Kidney (tissue), 14 donors: ENCODE results near the gene UGT3A2. TPM values are rescaled to one million over a fixed set of nuclear protein-coding genes. Genes with fewer than 3 reads are reported as not detected.

Experiments used
- DNase-seq, 5 donors: peaks; one replicate each; pipeline ENCODE4 v3.0.0-alpha.2; 2013 to 2020
- FAIRE-seq: peaks from 2 replicates; lab custom pipeline; 2012; peaks lifted over from hg19 to GRCh38; lab: Jason Lieb, UNC
- H3K27ac ChIP-seq, 2 donors: one replicate each; pipeline ENCODE4 v1.7.0; 2013; ENCODE audit warnings: low read depth in 2 of 2, low read length in 2 of 2, inconsistent platforms in 1 of 2
- H3K27me3 ChIP-seq: one replicate; pipeline ENCODE4 v1.7.1; 2013; ENCODE audit warnings: low read length, inconsistent platforms; ENCODE audit not compliant: control insufficient read depth, insufficient read depth
- H3K36me3 ChIP-seq, 3 donors: one replicate each; pipeline versions ENCODE4 v1.7.0 to v1.7.1; 2013; ENCODE audit warnings: low read length in 3 of 3, control low read depth in 1 of 3, inconsistent platforms in 1 of 3; ENCODE audit not compliant: insufficient read depth in 3 of 3, control insufficient read depth in 2 of 3
- H3K4me1 ChIP-seq, 3 donors: one replicate each; pipeline versions ENCODE4 v1.7.0 to v1.7.1; 2013; ENCODE audit warnings: low read length in 3 of 3, inconsistent platforms in 1 of 3, low read depth in 1 of 3; ENCODE audit not compliant: control insufficient read depth in 2 of 3, insufficient read depth in 2 of 3
- H3K4me3 ChIP-seq, 3 donors: one replicate each; pipeline versions ENCODE4 v1.7.0 to v1.8.1; 2013; ENCODE audit warnings: low read length in 3 of 3, control low read depth in 1 of 3, inconsistent platforms in 1 of 3
- H3K9ac ChIP-seq, 3 donors: one replicate each; pipeline versions ENCODE4 v1.7.0 to v1.7.1; 2013; ENCODE audit warnings: low read length in 3 of 3, control low read depth in 1 of 3, inconsistent platforms in 1 of 3
- H3K9me3 ChIP-seq, 3 donors: one replicate each; pipeline versions ENCODE4 v1.7.0 to v1.7.1; 2013; ENCODE audit warnings: low read length in 3 of 3, control low read depth in 1 of 3, inconsistent platforms in 1 of 3; ENCODE audit not compliant: control insufficient read depth in 2 of 3, insufficient read depth in 1 of 3
- CTCF ChIP-seq: IDR thresholded peaks from 3 replicates; pipeline ENCODE4 v1.5.1; 2012; ENCODE audit warnings: mild to moderate bottlenecking, moderate library complexity, borderline replicate concordance; ENCODE audit not compliant: insufficient read depth; ENCODE audit errors: extremely low read depth
- intact Hi-C: fragments of 100-400 bp; cut with DNase I; formaldehyde crosslinking; loops from one replicate; pipeline ENCODE4 v1.11.1; 2022
- polyA plus RNA-seq: library from polyadenylated mRNA; stranded (reverse); fragments of 350-450 nt; fragmentation: Illumina TruSeq; extraction: RNeasy Lipid Tissue Mini Kit (QIAGEN cat#74804); gene quantifications from one replicate; pipeline ENCODE4 v1.2.3, GENCODE V29; 2014; ENCODE audit warnings: low read depth, low replicate concordance; ENCODE audit not compliant: insufficient read depth
- total RNA-seq: library from RNA; stranded (reverse); fragmentation: NEBNext Ultra II Directional; extraction: Animal tissue kit (Norgen Biotek cat#: 25700); gene quantifications from one replicate; pipeline ENCODE4 v1.2.1, GENCODE V29; 2021
- donor health status: control.
- donor health status: control.
- donor health status: control.
- donor health status: control.
- donor health status: control.
- donor health status: DM: yes; HTN: yes; CAD: no.
- donor health status: Normal renal cell carcinoma (clear cell type).

Gene UGT3A2
- total and polyA plus RNA-seq, 2 donors from 2014 or later = 0.35 to 4.4 TPM

- no peak for TF ChIP-seq CTCF
- intact Hi-C loops = no loop called here
- FAIRE-seq = no peak
- H3K27ac ChIP-seq = no peak overlapping the region
- no peaks in the 10 kb centered on the region for H3K36me3 ChIP-seq
- no peaks in the 10 kb centered on the region for H3K4me1 ChIP-seq
- no peaks in the 10 kb centered on the region for H3K9me3 ChIP-seq
- H3K4me3 ChIP-seq = no peak overlapping the region
- no peaks in the 10 kb centered on the region for H3K27me3 ChIP-seq
- H3K9ac ChIP-seq = no peak overlapping the region
- DNase-seq = no peak
Measured at GRCh38 chr5:36058776-36059175, 7.9 kb downstream of the UGT3A2 start.

- no peak for TF ChIP-seq CTCF
Measured at GRCh38 chr5:36057386-36057785, 9.3 kb downstream of the UGT3A2 start.

GRCh38 chr5:36056422-36056821 is 10.3 kb downstream of the UGT3A2 start:
- Histone ChIP-seq H3K27me3 (no peaks in the 10 kb centered on the region), H3K4me3 (no peak overlapping the region), H3K9ac (no peak overlapping the region), H3K36me3 (no peaks in the 10 kb centered on the region), H3K27ac (no peak overlapping the region), H3K4me1 (no peaks in the 10 kb centered on the region), H3K9me3 (no peaks in the 10 kb centered on the region)
- intact Hi-C loops = no loop called here
- FAIRE-seq (no peak), DNase-seq (no peak)
- TF ChIP-seq CTCF = no peak

More at GRCh38 chr5:36057386-36057785, 9.3 kb downstream of the UGT3A2 start:
- no peak for FAIRE-seq
- no peaks in the 10 kb centered on the region for H3K36me3 ChIP-seq
- H3K27ac ChIP-seq = no peak overlapping the region
- H3K9me3 ChIP-seq = no peaks in the 10 kb centered on the region
- intact Hi-C loops = no loop called here
- no peak overlapping the region for H3K4me3 ChIP-seq
- H3K4me1 ChIP-seq = no peaks in the 10 kb centered on the region
- H3K27me3 ChIP-seq = no peaks in the 10 kb centered on the region
- H3K9ac ChIP-seq = no peak overlapping the region
- DNase-seq = no peak

- H3K27me3 ChIP-seq = no peaks in the 10 kb centered on the region
- no peak for TF ChIP-seq CTCF
- intact Hi-C loops = no loop called here
- DNase-seq (no peak), FAIRE-seq (no peak)
- no peaks in the 10 kb centered on the region for H3K36me3 ChIP-seq
- H3K4me1 ChIP-seq = no peaks in the 10 kb centered on the region
- H3K27ac ChIP-seq = no peak overlapping the region
- no peak overlapping the region for H3K4me3 ChIP-seq
- H3K9me3 ChIP-seq = no peaks in the 10 kb centered on the region
- no peak overlapping the region for H3K9ac ChIP-seq
Measured at GRCh38 chr5:36055984-36056383, 10.7 kb downstream of the UGT3A2 start.
